Neural cell (in vitro differentiated cells): ENCODE results near the gene ASPM.
"Not testable (repeated sequence)": the region's sequence is repeated elsewhere in the genome, so short reads cannot be mapped to it uniquely, and the experiment has no call there.

Source experiments
- CTCF ChIP-seq: fragments of 450-650 bp; IDR thresholded peaks from 2 replicates; pipeline ENCODE4 v1.5.1; 2014; ENCODE audit warnings: antibody characterized with exemption, mild to moderate bottlenecking, moderate library complexity; ENCODE audit not compliant: poor library complexity, severe bottlenecking
- POLR2AphosphoS5 ChIP-seq: IDR thresholded peaks from 2 replicates; pipeline ENCODE4 v1.6.1; 2012

- TF ChIP-seq POLR2AphosphoS5, CTCF: not testable (repeated sequence)
Measured at GRCh38 chr1:197096971-197097370, 49.5 kb downstream of the ASPM start.
